ENCODE data around the gene DIS3L2.

The DIS3L2 gene

DNA sequence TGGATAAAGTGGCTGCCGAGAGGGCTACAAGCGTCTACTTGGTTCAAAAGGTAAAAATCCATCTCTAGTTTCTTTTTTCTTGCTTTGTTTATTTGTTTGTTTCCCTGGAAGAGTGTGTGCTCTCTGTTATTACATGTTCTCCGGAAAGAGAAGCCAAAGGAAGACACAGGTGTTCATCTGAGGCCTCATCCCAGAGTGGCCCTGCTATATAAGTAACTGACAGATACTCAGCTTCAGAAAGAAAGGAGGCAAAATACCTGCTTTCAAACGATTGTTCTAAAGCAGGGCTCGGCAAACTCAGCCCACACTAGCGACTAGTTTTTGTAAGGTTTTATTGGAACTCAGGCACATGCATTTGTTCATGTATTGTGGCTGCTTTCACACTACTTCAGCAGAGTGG lies 277.1 kb downstream of the DIS3L2 start:
- DNase-seq, result no peak

DNA sequence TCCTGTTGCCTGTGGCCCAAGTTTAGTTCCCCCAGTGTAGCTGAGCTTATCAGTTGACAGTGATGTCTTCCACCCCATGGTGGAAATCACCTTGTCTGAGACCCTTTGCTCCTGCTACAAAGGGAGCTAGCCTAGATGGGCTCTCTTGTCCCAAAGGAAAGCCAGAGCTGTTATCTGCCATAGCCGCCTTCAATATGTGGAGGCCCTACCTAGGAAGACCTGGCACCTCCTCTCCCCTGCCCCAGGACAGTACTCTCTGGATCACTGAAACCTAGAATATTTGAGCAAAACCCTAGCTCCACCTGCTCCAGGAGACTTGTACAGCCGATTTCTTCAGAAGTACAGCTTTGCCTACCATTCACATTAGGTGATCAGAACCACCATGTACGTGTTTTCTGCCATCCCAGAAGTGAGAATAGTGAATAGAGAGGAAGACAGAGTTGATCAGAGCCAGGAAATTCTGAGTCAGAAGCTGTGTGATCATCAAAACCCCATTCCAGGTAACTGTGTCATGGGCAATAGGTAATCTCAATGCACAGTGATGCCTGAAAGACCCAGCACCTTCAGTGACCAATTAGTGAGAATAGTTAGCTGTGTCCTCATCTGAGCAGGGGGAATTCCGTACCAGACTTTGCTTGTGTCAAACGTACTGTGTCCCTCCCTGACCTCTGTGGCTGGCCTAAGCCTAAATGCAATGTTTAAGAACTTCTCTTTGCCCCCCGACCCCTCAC lies 278.6 kb downstream of the DIS3L2 start:
- DNase-seq, result no peak

GRCh38 chr2:232240906-232241305 lies 279.4 kb downstream of the DIS3L2 start:
- no peak for DNase-seq

- no peak for DNase-seq
Observed at GRCh38 chr2:232242316-232242715, 280.8 kb downstream of the DIS3L2 start.

- no peak for DNase-seq
Observed at GRCh38 chr2:232245111-232245510, 283.6 kb downstream of the DIS3L2 start.

DNA sequence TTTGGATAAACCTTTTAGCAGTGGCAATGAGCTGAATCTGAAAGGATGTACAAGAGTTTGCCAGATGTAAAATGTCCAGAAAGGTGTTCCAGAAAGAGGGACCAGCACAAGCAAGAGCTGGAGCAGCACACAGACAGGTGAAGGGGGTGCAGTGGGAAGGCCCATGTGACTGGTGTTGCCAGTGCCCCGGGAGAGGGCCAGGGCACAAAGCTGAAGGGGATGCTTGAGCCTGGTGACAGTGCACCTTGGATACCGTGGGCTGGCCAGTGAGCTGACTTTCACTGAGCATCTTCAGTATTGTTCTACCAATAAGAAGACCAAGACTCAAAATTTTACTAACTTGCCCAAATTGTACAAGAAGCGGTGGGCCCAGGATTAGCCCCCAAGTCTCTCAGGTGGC lies 284.7 kb downstream of the DIS3L2 start:
- no peak for DNase-seq

DNA sequence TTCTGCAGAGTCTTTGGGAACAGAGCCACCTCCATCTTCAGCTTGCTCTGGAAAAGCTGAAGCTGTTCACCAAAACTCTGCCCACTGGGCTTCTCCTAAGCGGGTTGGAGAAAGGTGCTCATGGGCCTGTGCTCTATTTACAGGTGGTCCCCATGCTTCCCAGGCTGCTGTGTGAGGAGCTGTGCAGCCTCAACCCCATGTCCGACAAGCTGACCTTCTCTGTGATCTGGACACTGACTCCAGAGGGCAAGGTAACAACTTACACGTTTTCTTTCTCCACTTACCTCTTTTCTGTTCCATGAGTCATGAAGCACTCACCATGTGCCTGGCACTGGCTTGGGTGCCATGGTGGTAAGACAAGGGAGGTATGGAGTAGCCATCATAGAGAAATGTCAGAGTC lies 287.6 kb downstream of the DIS3L2 start:
- DNase-seq, result no peak

DNA sequence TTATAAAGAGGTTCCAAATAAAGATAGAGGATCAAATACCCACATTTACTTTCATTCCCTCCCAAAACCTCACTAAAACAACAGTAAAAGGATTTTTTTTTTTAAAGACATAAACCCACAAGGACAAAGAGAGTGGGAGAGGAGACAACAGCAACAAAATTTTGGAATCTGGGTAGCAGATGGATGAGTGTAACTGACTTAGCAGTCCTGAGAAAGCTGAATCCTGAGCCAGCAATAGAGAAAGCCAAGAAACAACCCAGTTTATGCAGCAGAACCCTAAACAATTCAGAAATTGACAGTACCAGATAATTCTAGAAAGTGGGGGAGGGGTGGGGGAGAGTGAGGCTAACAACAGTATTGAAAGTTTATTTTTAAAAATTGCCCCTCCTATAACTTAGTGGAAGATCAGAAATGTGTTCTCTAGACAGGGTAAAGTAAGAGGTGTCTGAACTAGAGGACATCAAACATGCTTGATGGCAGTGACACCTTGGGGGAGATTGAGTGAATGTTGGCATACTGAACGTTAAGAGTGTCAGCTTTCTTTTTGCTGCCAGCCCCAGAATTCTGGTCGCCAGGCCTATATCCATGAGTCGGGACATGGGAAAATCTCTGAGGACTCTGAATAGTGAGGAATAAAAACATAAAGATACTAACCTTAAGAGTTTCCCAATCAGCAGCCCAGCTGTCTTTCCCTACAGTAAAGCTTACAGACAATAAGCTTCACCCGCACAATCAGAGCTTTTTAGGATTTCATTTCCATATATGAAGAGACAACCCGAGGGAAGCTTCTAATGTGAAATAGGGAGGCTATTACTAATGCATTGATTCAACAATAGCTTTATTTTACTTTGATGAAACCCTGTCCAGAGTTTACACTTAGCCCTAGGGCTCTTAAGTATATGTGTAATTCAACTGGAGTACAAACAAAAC lies 289.0 kb downstream of the DIS3L2 start:
- DNase-seq, result no peak

DNA sequence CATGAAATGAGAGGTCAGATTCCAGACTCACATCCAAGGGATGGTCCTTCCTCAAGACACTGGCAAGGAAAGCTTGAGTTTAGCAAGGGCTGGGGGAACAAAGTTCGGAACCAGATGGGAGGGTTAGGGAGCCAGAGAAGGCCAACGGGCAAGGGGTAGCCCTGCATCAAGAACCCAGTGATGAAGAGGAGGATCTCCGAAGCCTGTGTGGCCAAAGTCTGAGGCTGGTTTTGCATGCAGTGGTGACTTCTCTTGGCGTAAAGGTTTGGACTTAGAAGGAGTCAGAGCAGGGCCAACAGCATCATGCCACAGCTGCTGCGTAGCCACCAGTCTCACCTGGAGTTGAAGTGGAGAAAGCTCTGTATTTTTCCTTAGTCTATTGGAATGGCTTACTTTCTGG lies 293.5 kb downstream of the DIS3L2 start:
- DNase-seq, result no peak

GRCh38 chr2:232260075-232260474 lies 298.6 kb downstream of the DIS3L2 start:
- DNase-seq, result no peak

DNA sequence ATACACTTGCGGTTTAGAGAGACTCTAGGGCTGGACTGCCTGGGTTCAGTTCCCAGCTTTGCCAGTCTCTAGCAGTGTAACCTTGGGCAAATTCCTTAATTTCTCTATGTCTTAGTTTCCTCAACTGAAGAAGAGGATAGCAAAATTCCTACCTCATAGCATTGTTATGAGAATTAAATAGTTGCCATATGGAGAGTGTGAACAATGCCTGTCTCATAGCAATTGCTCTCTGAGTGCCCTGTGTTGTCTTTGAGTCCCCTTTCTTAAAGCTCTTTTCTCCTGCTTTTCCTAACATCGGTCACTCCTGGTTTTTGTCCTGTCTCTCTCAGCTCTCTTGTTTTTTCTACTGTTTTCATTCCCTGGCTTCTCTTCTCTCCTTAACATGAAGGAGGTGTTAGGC lies 300.3 kb downstream of the DIS3L2 start:
- DNase-seq, result no peak

- DNase-seq, result no peak
Observed at GRCh38 chr2:232263295-232263694, 301.8 kb downstream of the DIS3L2 start.

- no peak for DNase-seq
Observed at GRCh38 chr2:232264081-232264480, 302.6 kb downstream of the DIS3L2 start.

GRCh38 chr2:232265329-232265728 lies 303.8 kb downstream of the DIS3L2 start:
- no peak for DNase-seq

GRCh38 chr2:232268636-232269165 lies 307.2 kb downstream of the DIS3L2 start:
- DNase-seq, result no peak

GRCh38 chr2:232269867-232270266 lies 308.4 kb downstream of the DIS3L2 start:
- DNase-seq, result no peak

GRCh38 chr2:232273903-232274643 lies 312.6 kb downstream of the DIS3L2 start:
- DNase-seq, result no peak

- DNase-seq, result no peak
Observed at GRCh38 chr2:232275670-232276069, 314.2 kb downstream of the DIS3L2 start.

- DNase-seq, result no peak
Observed at GRCh38 chr2:232276084-232276732, 314.7 kb downstream of the DIS3L2 start.

GRCh38 chr2:232276733-232277313 lies 315.3 kb downstream of the DIS3L2 start:
- DNase-seq, result no peak

DNA sequence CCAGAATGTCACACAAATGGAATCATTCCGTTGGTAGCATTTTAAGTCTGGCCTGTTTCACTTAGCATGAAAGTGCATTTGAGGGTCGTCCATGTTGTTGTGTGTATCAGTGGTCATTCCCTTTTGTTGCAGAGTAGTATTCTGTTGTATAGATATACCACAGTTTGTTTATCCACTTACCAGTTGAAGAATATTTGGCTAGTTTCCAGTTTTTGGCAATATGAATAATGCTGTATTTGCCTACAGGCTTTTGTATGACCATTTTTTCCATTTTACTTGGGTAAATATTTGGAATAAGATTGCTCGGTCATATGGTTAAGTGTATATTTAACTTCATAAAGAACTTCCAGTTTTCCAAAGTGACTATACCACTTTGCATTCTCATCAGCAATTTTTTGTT lies 317.0 kb downstream of the DIS3L2 start:
- DNase-seq, result no peak

DNA sequence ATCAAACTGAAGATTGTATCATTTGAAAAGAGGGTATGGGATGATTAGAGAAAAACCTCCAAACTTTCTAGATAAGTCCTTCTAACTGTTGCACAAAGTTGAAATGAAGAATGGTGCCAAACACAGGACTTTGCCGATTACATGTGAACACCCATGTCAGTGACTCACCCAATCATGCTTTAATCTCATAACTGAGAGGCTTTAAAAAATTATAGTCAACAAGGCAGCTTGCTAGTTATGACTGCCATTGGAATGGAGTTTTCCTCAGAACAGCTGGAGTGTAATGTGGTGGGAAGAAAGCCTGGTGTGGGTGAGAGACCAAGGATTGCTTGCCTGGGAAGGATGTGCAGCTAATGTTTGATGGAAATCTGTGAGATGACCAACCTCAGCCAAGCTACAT lies 318.8 kb downstream of the DIS3L2 start:
- no peak for DNase-seq
